NCI-H1436 treated with DMSO at 0.1 percent for 48 hours (cell line): Measurements from ENCODE around the gene TMEM213.

Source experiments
- DNase-seq: peaks from one replicate; lab custom pipeline; 2025; lab: John Stamatoyannopoulos, UW

TMEM213 gene, protein sequence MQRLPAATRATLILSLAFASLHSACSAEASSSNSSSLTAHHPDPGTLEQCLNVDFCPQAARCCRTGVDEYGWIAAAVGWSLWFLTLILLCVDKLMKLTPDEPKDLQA

DNA sequence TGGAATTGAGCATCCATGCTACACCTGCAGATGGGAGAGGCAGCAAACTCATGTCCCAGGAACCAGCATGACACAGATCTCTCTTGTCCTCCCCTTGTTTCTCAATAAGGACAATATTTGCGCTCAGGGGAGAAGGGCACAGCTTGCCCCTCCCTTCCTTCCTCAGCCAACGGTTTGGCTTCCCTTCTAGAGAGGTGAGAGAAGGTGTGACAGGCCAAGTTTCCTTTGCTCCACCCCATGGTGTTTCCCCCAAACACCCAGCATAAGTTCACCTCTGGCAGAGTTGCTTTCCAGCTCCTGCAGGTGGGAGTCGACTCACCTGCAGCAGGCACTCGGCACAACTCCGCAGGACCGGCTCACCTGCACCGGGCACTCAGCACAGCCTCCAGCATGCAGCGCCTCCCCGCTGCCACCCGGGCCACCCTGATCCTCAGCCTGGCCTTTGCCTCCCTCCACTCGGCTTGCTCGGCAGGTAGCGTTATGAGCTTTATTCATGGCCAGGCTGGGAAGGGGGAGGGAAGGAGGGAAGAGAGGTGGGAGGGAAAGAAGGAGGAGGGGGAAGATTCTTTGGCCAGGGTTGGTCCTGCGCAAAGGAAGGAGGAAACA lies at the start of gene TMEM213, which contains the start of gene ATP6V0A4:
Gene TMEM213, plus strand, starts transcription at position 280 of the 606 bp plus-strand sequence. Its CDS starts 111 bp downstream, at position 391.
Gene ATP6V0A4, minus strand, starts transcription at position 482 of the 606 bp plus-strand sequence. CDS start 26,949 bp downstream, outside the sequence.
- DNase-seq: no peak

DNA sequence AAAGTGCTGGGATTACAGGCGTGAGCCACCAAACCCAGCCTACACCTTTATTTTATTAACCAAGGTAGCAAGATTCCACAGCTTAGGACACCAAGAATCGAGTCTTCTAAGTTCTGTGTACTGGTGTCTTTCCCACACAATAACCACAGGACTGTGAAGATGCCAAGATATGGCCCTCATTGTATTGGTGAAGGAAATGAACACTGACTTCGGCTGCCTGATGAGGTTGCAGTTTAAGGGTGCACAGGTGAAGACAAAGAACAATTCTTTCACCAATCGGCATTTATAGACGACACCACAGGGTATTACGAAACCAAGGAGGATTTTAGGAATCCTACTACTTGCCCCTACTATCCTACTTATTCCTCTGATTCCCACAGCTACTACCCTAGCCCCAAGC lies 49.1 kb upstream of the TMEM213 start:
- no peak for DNase-seq

DNA sequence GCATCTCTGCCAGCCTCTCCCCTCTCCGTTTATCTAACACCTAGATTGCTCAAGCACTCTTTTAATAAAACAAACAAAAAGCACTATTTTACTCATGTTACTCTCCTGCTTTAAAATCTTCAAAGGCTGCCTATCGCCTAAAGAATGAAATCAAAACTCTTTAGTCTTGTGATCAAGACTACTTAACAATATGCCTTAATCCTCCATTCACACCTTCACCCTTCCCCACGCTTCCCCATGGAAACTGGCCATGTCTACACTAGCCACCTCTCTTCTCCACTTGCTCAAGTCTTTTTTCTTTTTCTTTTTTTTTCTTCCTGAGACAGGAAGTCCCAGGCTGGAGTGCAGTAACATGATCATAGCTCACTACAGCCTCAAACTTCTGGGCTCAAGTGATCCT lies 47.8 kb upstream of the TMEM213 start:
- no peak for DNase-seq

DNA sequence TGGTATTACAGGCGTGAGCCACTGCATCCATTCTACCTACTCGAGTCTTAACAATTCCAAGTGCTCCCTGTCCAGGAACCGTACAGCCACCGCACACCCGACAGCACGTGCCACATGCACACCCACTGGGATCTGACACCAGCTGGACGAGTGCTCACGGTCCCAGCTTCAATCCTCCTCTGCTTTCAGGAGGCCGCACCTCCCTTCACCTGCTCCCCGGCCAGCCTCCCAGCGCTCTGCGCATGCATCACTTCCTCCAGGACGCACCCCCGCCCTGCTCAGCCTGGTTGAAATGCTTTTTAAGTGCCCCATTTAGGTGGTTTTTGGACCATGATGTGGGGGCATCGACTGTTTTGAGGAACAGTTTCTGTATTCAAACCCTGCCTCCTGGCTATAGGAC lies 47.3 kb upstream of the TMEM213 start:
- DNase-seq: no peak

DNA sequence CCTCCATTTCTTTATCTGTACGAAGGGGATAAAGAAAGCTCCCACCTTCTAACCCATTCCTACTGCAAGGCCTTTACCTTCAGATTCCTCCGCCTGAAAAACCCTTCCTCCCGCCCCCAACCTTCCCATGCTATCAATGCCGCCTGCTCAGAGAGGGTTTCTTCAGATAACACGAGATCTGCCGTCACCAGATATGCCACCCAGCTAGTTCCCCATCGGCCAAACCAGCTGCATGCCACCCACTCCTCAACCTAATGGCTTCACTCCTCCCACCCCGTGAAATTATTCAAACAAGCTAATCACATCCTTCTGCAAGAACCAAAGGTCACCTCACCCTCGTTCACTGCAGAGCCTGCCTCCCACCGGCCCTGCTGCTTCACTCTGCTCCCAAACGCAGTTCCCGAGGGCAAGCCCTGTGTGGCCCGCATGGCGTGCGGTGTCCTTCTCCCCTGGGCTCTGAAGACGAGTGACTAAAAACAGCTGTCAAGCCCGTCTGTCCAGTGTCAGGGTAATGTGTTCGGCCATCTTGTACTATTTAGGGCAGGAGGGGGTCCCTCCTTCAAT lies 46.8 kb upstream of the TMEM213 start:
- no peak for DNase-seq

DNA sequence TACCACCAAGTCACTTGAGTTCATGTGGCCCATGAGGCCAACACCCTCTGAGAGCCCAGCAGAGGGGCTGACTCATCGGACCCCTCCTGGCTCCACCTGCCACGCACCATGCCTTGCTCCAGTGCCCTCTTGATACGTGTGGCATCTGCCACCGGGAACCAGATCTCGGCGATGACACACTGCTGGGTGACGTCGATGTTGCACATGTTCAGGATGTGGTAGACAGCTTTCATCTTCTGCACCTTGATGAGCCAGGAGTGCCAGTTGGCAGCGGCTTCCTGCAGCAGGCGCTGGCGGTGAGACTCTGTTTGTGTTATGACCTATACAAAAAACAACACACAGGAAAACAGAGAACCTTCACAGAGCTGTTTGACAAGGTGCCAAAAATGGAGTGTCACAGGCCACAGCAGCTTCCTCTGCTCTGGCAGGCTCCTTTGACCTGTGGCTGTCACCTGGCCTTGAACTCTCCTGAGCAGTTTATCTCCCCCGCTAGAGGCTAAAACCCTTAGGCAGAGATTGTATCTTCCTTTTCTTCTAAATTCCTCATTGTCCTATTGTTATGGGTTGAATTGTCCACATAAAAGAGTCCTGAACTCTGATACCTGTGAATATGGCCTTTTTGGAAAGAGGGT lies 45.2 kb upstream of the TMEM213 start:
- no peak for DNase-seq

DNA sequence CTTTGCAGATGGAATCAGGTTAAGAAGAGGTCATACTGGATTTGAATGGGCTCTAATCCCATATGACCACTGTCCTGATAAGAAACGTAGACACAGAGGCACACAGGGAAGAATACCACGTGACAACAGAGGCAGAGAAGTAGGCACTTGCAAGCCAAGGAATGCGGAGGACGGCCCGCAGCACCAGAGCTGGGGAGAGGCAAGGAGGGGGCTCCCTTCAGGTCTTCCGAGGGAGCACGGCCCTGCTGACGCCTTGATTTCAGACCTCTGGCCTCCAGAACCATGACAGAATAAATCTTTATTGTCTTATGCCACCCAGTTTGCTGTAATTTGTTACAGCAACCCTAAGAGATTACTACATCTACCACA lies 44.7 kb upstream of the TMEM213 start:
- DNase-seq: no peak

DNA sequence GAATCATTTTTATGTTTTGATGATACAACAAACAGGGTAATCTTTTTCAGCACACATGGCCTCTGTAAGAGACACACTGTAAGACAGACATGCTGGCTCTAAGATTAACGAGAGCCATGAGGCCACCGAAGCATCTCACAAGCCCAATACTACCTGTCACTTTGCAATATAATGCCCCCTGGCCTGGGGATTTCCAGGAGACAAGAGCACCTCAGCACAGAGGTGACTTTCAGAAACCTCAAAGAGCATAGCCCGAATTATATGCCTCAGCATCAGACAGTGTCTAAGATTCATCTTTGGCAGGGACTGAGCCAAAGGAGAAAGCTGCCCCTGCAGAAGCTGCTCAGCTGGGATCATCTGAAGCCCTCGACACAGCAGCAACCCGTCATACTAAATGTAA lies 44.2 kb upstream of the TMEM213 start:
- DNase-seq: no peak

DNA sequence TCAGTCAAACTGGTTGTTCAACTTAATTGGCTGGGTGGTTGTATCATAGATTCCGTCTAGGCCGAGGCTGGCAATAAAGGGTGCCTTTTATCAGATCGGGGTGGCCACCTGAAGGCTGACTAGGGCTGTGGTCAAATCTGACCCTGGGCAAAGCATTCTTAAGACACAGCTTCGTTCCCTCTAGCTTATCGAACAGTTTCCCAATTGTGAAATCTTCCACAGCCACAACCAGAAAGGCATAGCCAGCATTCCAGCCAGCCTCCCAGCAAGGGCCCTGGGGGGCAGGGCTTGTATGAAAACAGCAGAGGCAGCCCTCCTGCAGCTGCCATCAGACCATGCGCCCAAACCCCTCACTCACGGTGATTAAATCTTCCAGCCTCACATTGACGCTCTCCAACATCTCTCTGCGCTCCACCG lies 42.5 kb upstream of the TMEM213 start:
- no peak for DNase-seq

DNA sequence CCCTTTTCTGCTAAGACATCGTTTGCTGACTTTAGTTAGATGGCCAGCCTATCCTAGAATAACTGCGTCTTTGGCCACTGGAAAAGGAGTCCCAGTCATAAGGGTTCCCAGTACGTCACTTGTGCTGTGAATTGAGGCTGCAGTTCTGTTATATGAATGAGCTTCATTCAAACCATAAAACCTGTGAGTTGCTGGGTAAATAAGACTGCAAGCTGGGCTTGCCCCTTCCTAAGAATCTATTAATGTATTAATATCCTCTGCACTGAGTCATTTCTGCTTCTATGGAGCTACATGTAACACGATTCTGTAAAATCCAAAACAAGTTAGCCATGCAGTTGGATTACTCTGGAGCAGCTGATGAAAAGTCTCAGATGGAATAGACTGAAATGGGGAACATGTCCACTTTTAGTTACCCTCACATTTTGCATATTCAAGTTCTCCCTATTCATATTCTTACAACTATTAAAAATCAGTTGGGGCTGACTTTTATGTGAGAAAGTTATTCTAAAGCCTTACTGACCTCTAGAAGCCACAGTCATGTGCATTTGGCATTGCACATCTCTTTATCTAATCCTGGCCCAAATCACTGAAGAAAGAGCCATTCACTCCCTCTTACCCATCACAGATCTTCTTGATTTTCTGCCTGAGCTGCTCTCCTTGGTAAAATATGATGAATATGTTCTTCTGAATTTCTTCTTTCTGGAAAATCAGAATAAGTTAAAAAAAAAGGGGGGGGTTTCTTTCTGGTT lies 41.8 kb upstream of the TMEM213 start:
- no peak for DNase-seq

DNA sequence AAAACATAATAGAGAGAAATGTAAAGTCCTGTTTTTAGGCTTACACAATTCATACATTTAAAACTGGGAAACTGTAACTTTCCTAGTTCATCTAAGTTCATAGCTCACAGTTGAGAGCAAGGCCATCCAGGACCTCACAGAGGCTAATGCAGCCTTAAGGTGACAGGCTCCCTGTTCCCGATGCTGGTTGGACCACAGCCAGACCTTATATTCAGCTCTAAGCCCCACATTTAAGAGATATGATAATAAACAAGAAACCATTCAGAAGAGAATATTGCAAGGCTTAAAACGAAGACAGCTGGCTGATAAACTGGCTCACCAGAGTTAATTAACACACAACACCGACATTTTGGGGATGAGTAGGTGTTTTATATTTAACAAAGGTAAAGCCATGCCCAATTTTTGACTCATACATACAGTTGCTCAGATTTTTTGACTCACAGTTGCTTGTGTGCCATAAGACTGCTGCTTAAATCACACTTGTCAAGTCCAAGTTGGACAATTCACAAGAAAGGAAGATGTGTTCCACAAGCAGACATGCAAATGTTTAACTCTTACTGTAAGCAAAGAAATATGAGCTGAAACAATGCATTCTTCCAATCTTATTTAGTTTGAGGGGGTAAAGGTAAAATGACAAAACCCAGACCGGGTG lies 41.1 kb upstream of the TMEM213 start:
- DNase-seq: no peak

DNA sequence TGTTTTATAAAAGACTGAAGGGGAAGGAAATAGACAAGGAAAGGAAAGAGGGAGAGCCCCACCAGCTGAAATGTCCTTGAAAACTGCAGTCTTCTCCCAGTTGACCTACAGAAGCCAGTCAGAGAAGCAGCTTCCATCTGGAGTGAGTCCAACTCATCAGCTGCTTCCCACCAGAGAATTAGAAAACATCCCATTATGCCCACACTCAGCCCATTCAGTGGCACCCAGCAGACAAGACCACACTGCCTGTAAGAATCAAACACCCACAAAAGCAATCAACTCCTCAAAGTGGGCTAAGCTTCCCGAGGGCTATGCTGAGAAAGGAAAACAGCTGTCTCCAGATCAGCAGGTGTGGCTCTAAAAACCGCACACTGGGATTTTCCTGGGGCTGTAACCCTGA lies 29.6 kb upstream of the TMEM213 start:
- DNase-seq: no peak

DNA sequence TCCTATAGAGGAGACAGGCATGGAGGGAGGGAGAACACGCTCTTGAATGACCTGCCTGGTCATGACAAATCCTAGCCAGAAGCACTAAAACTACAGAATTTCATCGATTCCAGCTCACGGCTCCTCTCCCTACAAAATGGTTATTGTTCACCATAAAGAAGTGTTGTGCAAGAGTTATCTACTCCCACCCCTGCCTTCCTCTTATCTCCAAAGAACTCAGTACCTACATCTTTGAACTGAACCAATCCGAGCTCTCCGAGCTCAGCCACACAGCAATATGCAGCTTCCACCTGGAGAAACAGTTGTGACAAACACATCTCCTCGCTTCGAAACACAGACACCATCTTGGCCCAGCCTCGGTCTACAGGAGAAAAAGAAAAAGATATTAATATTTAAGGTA lies 26.9 kb upstream of the TMEM213 start:
- no peak for DNase-seq

DNA sequence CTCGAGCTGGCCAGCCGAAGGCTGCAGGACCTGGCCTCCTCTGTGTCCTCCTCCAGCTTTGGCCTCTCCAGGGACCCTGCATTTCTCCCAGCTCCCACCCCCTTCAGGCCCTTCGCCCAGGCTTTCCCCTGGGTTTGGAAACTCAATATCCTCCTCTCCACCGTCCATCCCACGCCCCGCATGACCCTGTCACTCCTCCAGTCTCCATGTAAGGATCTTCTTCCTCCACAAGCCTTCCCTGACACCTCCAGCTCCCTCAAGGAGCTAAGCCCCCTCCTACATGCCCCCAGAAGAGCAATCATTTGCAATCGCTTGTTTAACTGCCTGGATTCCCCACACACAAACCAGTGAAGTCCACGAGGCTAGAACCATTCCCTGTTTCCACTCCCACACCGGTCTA lies 24.6 kb upstream of the TMEM213 start:
- no peak for DNase-seq

DNA sequence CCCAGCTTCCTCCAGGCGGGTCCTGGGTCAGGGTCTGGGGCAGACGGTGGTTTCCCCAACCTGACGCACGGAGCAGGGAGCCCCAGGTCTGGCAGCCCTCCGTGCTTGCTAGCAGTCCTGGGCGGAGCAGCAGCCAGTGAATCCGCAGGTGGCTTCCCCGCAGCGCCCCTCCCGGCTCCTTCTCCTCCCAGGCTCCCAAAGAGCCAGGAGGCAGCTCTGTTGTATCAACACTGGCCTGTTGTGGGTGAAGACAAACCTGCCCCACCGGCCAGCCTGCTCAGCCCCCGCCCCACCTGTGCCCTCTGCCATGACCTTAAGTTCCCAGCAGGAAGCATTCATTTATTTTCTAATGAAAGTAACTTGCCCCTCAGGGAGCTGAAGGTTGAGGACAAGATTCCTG lies 24.0 kb upstream of the TMEM213 start:
- no peak for DNase-seq

DNA sequence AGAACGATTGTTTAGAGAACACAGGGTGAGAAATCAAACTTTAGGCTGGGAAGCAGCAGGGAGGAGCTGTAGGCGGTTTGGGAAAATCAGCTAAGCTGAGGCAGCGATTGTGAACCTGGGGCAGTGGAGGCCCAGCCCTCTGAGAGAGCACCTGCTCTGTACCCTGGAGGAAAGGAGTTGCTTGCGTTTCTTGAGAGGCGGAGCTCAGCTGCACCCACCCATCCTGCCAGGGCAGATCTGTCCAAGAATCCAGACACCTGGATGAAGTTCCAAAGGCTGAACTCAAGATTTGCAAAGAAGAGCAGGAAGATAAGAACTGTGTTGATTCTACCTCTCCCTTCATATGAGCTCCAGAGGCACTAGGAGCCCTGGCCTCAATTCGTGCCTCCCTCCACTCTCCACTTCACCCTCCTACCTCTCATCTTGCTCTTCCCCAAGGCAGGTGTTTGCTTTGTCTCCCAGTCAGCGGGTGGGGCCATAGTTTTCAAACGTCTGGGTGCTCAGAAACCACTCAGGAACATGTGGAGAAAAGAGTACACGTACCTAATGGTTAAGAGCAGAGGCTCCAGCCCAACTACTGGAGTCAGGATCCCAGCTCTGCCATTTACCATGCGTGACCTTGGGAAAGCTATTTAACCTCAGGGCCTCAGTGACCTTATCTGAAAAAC lies 21.5 kb upstream of the TMEM213 start:
- no peak for DNase-seq

DNA sequence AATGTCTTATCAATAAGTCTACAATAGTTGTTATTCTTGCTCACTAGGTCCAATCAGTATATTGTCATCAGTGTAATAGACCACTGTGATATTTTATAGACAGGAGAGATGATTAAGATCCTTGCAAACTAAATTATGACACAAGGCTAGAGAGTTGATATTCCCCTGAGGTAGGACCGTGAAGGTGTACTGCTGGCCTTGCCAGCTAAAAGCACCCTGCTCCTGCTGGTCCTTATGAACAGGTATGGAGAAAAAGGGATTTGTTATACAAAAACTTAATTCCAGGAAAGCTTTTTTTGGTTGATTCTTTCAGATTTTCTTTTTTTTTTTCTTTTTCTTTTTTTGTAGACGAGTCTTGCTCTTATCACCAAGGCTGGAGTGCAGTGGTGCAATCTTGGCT lies 16.8 kb upstream of the TMEM213 start:
- DNase-seq: no peak

DNA sequence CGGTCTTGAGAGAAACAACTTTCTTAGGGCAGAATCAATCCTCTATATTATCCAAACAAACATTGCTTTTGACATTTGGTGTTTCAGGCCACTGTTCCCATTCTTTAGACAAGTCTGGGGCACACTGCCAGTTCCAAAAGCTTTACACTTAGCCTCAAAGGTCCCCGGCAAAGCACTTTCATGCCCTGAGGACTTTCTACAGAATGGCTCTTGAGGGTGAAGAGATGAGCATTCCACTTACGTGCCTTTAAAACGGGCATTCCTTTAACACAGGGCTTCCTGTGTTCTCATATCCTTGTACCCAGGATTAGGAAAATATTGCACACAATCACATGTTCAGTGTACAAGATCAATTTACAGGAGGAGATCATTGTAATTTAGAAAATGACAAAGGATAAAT lies 13.1 kb upstream of the TMEM213 start:
- DNase-seq: no peak

DNA sequence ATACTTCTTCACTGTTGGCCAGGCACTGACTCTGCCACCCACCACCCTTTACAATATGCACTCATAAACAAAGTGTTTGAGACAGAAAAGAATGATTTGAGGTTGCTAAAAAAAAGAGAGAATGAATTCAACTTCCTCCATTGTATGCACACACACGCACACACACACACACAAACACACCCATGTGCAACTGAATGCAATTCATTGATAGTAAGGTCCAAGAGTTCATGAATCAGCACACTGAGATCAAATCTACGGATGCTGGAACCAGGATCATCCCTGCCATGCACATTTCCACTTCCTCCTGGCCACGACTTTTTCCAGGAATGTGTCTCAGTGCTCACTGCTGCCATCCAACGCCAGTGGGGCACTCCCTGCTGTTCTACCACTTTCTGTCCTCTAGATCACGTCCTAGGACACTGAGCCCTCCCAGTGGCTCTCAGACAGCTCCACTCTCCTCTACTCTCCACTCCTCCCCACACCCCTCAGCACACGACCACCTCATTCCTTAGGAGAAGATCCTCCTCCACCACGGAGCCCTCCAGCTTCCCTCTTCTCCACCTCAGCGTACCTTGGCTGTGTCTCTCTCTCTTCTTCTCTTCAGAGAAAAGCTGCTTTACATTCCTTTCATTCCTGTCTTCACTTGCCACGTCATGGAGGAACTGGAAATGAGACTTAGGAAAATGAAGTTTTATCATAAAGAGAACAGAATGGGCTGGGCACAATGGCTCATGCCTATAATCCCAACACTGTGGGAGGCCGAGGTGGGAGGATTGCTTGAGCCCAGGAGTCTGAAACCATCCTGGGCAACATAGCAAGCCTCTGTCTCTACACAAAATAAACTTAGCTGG lies 12.0 kb upstream of the TMEM213 start:
- no peak for DNase-seq

DNA sequence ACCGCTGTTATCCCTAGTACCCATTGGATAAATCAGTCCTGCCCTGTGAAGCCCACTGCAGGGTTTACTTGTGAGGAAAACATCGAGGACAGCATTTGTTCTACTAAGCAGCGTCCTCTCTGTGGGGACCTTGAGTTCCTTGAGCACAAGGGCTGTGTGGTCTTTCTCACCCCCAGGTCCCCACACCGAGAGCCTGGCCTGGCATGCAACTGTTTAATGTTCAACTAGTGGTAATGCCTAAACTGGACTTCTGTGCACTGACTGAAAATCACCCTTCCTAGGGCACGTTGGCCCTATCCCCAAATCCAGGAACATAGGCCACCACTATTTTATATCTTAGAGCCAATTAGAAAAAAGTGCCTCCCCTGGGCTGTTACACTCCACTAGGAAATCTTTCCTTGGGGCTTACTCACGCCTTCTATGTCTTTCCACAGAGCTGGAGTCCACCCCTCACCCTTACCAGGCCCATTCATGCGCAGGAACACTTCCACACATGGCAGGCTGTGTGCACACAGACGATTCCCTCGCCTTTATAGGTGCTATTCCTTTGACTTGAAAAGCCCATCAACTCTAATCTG lies 1.7 kb upstream of the TMEM213 start:
- no peak for DNase-seq
